NCI-H510A (cell line): Measurements from ENCODE around the gene TRIM31.
"Not testable (repeated sequence)": the region's sequence is repeated elsewhere in the genome, so short reads cannot be mapped to it uniquely, and the experiment has no call there.

ENCODE experiments used
- DNase-seq: peaks from one replicate; lab custom pipeline; 2025; lab: John Stamatoyannopoulos, UW

TRIM31 gene

GRCh38 chr6:30147096-30147495, 34.2 kb upstream of the TRIM31 start:
- no peak for DNase-seq

GRCh38 chr6:30145818-30146217, 32.9 kb upstream of the TRIM31 start:
- DNase-seq, result no peak

- no peak for DNase-seq
Observed at GRCh38 chr6:30144811-30145210, 31.9 kb upstream of the TRIM31 start.

- no peak for DNase-seq
Observed at GRCh38 chr6:30143780-30144179, 30.9 kb upstream of the TRIM31 start.

GRCh38 chr6:30142665-30143064, 29.8 kb upstream of the TRIM31 start:
- no peak for DNase-seq

GRCh38 chr6:30140240-30140639, 27.4 kb upstream of the TRIM31 start:
- not testable (repeated sequence) for DNase-seq

- no peak for DNase-seq
Observed at GRCh38 chr6:30136570-30137286, 23.8 kb upstream of the TRIM31 start.

GRCh38 chr6:30135757-30136156, 22.9 kb upstream of the TRIM31 start, which contains the start of gene TRIM40:
TRIM40 (plus strand) TSS chr6:30136140; CDS start chr6:30137037, 897 bp downstream.
- DNase-seq, result no peak

GRCh38 chr6:30135147-30135546, 22.3 kb upstream of the TRIM31 start:
- DNase-seq, result no peak

GRCh38 chr6:30131947-30132497, 19.1 kb upstream of the TRIM31 start:
- no peak for DNase-seq

- peak; percentile 21 for DNase-seq
Observed at GRCh38 chr6:30130887-30131862, 18.3 kb upstream of the TRIM31 start.

GRCh38 chr6:30130179-30130679, 17.3 kb upstream of the TRIM31 start:
- DNase-seq, result no peak

- no peak for DNase-seq
Observed at GRCh38 chr6:30129265-30130178, 16.6 kb upstream of the TRIM31 start.

- DNase-seq, result no peak
Observed at GRCh38 chr6:30127238-30128093, 14.6 kb upstream of the TRIM31 start.

GRCh38 chr6:30122515-30122914, 9.6 kb upstream of the TRIM31 start:
- no peak for DNase-seq

GRCh38 chr6:30121446-30122366, 8.8 kb upstream of the TRIM31 start:
- no peak for DNase-seq

- not testable (repeated sequence) for DNase-seq
Observed at GRCh38 chr6:30118691-30119090, 5.8 kb upstream of the TRIM31 start.

GRCh38 chr6:30116724-30117123, 3.8 kb upstream of the TRIM31 start:
- no peak for DNase-seq

- no peak for DNase-seq
Observed at GRCh38 chr6:30113841-30114240, 951 bp upstream of the TRIM31 start.
